GM18870 (cell line): ENCODE results near the gene ZBED4.

ENCODE experiments used
- ATAC-seq: cut with Tn5 transposase; IDR thresholded peaks from one replicate; pipeline ENCODE4 v1.9.1; 2021; ENCODE audit warnings: moderate library complexity; ENCODE audit not compliant: unreplicated experiment

The ZBED4 gene

DNA sequence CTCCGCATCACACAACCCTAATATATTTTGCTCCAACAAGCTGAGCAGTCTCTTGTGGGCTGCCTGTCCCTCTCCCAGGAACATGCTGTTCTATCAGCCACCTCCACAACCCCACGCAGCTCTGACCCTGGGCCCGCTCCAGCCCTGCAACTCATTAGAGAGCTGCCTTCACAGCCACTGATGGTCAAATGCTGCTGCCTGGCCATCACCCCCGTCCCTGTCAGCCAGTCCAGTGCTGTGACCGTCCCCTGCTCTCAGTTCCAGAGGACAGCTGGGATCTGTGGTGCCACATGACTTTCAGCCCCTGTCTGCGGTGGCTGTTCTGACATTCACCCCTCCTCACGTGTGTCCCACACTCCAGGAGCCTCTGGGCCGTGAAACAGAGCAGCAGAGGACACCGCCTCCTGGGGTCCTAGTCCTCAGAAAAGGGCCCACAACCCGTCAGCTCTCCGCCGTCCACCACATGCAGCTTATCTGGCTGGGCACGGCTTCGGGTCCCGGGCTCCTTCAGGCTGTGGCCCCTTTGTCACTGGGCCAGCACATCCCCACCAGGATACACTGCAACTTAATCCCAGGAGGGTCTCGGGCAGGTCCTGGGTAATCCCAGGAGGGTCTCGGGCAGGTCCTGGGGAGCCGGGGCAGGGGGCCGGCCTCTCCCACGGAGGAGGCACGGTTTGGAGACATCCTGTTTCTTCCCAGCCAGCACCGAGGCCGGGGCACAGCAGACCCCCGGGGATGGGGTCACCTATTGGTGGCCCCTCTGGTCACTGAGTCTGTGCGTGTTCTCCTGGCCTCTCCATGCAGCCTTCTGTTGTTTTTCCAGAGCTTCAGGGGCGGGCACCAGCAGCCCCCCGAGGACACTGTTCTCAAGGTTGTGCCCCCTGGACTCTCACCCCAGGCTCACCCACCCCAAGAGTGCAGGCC lies 79.9 kb downstream of the ZBED4 start:
- ATAC-seq: no peak

DNA sequence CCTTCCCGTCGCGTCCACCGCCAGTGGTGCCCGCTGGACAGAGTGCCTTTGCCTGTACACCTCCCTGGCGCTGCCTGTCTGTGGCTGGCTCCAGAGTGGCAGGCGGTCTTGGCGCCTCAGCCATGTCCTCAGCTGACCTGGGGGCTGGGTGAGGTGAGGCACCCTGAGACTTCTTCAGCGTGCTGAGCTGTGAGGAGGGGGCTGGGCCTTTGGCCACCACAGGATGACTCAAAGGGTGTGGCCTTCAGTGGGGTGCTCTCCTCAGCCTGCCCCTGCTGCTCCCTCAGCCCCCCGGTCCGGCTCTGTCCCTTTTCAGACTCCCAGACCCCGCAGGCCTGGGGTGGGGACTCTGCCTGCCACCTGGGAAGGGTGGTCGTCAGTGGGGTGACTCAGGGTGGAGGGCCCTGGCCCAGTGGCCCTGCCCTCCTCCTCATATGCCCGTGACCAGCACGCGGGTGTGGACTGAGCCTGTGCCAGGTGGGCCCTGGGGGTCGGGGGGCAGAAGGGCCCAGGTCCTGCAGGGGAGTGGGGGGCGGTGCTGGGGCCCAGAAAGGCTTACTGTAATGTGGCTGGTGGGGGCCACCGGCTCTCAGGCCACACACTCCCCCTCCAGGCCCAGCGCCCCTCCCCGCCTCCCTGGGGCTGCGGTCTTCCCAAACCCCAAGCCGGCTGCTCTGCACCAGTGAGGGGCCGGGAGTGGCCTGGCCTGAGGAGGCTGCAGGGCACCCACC lies 80.7 kb downstream of the ZBED4 start:
- no peak for ATAC-seq

DNA sequence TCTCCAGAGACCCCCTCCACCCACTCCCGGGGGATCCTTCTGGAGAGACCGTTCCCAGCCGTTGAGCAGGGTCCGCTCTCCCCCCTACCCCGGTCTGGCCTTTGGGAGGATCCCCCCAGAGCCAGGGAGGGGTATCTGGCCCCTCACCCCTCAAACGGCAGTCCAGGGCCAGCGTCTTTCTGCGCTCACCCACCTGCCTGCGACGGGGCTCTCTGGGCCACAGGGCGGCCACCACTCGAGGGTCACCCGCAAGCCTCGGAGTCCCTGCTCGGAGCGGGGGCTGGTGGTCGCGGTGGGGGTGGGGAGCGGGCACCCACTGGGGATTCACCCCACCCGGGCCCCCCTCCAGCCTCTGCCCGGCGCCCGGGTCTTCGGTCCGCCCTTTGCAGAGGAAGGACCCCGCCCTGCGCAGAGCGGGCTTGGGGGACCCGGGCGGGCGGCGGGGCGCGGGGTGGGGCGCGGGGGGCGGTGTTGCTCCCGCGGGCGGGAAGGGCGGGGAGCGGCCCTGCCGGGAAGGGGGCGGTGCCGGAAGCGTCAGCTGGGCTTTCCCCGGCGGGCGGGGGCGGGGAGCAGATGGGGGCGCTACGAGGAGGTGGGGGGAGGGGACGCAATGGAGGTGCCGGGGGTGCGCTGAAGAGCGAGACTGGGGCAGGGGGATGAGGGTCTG lies 81.4 kb downstream of the ZBED4 start:
- no peak for ATAC-seq

DNA sequence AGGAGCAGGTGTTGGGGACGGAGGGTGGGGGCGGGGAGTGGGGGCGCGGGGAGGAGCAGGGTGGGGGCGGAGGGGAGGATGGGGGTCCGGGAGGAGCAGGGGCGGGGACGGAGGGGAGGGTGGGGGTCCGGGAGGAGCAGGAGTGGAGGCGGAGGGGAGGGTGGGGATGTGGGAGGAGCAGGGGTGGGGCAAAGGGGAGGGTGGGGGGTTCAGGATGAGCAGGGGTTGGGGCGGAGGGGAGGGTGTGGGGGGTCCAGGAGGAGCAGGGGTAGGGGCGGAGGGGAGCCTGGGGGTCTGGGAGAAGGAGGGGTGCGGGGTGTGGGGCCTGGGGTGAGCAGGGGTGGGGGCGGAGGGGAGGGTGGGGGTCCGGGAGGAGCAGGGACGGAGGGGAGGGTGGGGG lies 81.9 kb downstream of the ZBED4 start:
- ATAC-seq: no peak

DNA sequence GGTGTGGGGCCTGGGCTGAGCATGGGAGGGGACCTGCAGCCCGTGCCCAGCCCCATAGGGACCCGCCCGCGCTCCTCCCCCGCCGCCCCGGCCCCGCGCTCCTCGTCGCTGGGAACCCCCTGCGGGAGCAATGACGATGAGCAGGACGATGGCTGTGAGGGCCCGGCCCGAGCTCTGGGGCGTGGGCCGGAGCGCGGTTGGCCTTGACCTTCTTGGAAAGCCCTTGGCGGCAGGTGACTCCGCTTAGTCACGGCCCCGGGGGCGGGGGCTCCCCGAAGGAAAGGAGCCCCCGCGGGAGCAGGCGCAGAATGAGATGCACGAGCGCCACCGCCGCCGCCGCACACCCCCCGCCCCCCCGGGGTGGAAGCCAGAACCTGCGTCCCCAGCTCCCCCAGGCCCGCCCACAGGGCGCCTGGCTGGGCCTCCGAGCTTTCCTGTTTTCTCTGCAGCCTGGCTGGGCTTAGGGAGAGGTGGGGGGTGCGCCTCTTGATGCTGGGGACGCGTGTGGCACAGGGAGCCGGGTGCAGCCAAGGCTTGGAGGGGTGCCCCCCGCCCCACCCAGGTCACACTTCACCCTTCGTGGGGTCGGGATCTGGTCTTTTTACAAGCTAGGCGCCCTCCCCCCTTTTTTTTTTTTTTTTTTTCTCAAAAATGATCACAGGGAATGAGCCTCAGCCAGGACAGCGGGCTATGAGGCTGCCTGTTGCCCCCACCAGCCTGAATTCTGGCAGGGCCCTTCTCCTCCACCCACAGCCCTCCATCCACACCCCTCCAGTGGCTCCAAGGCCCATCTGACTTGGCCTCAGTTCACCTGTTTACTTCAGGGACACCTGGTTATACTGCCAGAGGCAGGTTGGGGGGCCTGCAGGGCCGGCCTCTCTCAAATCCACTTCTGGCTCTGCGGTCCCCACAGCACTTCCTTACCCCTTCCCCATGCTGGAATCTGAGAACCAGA lies 82.7 kb downstream of the ZBED4 start:
- ATAC-seq: no peak

DNA sequence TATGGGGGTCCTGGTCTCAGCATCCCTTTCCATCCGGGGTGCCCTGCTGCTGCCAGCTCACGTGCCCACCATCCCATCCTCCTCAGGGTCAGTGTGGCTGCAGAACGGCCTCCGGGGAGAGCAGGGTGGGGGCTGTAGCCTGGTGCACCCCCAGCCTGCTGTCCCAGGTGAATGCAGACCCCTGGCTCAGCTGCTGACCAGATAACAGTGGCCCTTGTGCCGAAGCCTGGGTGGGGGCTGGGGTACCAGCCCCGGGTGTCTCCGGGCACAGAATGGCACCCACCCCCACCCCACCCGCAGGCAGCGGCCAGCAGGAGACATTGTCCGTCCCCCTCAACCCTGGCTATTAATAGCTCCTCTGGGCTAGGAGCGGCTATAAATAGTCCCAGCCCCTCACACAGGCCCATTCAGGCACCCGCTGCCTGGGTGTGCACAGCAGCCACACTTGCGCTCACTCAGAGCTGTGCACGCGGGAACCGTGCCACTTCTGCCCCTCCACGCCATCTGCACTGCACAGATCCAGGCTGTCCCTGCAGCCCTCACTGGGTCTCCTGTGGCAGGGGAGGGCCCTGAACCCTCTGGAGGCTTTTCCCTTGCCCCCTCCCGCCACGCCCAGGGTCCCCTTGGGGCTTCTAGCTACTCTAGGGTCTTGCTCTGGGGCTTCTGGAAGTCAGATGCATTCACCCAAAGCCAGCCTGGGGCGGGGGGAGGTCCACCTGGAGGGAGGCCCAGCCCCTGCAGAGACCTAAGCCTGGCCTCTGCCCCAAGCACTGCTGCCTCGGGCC lies 83.5 kb downstream of the ZBED4 start:
- ATAC-seq: no peak

DNA sequence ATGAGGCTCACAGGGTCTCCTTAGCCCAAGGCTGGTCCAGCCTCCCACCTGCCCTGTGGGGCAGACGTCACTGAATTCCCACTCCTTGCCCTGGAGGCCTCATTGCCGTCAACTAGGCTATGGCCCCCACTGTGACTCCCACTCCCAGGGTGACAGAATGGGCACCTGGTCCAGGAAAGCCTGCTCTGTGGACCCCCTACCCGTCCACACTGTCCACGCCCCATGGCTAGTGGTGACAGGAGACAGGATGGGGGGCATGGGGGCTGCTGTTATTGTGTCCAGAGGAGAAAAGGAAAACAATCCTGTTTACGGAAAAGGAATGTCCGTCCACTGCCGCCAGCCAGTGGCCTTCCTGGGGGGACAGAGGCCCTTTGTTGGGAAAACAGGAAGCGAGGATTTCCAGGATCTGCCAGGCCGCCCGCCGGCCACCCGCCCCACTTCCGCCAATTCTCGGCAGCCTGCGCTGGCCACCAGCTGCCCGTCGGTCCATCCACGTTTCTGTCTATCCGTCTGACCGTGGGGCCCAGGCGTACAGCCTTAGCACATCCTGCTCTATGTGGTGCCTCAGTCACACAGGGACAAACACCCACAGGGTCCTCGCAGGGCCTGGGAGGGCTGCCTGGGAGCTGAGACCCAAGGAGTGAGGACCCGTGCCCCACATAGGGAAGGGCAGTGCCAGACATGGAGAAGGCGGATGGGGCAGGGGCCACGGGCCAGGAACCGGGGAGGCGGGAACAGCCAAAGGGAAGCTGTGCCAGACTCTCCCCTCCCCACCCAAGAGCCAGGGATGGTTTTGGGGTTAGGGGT lies 84.3 kb downstream of the ZBED4 start:
- no peak for ATAC-seq

DNA sequence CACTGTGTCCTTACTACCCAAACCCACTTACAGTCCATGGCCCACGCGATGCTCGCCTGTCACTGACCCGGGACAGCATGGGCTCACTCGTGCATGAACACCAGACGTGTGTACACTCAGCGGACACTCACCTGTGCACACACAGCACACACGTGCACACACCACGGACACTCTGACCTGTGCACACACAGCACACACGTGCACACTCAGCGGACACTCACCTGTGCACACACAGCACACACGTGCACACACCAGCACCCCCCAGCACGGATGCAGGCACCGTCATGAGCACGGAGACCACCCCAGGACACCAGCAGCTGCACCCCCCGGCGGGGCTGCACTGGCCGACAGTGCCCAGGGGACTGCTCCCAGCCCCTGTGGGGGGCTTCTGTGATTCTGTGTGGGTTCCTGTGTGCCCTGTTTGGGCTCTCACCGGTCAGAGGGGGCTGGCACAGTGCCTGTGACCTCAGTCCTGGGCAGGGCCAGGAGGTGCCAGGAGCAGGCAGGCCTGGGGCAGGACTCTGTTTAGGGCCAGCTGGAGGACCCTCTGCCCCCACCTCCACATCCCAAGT lies 85.0 kb downstream of the ZBED4 start:
- ATAC-seq: no peak
